Inflammatory macrophage treated with lipopolysaccharide for 4 hours (primary cell): ENCODE measurements around the gene ZNF575.
"Not testable (repeated sequence)": the region's sequence is repeated elsewhere in the genome, so short reads cannot be mapped to it uniquely, and the experiment has no call there.

Source experiments
- DNase-seq: peaks from one replicate; pipeline ENCODE4 v3.0.0-alpha.2; 2020

ZNF575 gene

DNA sequence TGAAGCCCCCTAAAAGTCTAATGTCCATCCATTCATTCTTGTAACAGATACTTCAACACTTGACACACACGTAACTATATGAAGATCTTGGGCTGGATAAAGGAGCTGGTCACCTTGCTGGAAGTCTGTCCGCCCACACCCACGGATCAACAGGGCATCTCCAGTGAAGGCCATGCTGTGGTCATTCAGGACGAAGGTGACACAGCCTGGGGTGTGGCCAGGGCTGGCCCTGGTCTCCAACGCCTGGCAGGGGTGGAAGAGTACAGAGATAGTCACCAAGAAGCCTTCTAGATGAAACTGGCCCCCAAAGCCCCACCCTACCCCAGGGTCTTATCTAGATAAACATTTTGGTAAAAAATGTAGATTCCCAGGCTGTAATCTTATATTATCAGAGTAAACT is 21.7 kb upstream of the ZNF575 start:
- DNase-seq: no peak

- not testable (repeated sequence) for DNase-seq
Measured at GRCh38 chr19:43512399-43512798, 20.6 kb upstream of the ZNF575 start.

DNA sequence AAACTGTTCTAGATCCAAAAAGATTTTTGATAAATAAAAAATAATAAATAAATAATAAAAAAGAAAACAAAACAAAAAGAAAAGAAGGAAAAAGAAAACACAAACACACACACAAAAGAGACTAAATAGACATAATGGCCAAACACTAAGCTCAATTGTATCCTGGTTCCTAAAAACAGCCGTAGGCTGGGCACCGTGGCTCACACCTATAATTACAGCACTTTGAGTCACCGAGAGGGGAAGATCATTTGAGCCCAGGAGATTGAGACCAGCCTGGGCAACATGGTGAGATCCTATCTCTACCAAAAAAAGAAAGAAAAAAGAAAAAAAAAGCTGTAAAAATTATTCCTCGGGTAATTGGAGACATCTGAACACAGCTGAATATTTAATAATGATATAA is 14.9 kb upstream of the ZNF575 start:
- DNase-seq: no peak

DNA sequence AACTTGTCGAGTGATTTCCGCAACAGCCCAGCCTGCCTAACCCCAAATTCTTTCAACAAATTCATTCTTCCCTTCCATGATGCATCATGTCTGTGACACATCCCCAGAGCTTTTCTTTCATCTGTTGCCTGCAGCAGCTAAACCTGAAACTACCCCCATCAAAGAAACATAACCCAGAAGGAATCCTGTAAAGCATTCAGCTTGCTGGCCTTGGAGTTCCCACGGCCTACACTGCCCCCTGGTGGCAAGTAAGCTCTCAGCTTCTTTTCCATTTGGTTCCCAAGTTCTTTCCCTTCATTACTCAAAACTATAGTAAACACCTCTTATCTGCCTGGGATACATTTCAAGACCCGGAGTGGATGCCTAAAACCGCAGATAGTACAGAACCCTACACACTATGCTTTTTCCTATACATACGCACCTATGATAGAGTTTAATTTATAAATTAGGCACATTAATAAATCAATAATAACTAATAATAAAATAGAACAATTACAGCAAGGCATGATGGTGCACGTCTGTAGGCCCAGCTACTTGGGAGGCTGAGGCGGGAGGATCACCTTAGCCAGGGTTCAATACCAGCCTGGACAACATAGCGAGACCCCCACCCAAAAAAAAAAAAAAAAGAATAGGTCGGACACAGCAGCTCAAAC is 13.4 kb upstream of the ZNF575 start:
- peak; percentile 74 for DNase-seq

GRCh38 chr19:43522929-43523328 is 10.1 kb upstream of the ZNF575 start:
- no peak for DNase-seq

GRCh38 chr19:43523696-43524095 is 9.3 kb upstream of the ZNF575 start:
- DNase-seq: not testable (repeated sequence)

GRCh38 chr19:43524922-43525835 is 7.8 kb upstream of the ZNF575 start:
- peak; percentile 69 for DNase-seq

DNA sequence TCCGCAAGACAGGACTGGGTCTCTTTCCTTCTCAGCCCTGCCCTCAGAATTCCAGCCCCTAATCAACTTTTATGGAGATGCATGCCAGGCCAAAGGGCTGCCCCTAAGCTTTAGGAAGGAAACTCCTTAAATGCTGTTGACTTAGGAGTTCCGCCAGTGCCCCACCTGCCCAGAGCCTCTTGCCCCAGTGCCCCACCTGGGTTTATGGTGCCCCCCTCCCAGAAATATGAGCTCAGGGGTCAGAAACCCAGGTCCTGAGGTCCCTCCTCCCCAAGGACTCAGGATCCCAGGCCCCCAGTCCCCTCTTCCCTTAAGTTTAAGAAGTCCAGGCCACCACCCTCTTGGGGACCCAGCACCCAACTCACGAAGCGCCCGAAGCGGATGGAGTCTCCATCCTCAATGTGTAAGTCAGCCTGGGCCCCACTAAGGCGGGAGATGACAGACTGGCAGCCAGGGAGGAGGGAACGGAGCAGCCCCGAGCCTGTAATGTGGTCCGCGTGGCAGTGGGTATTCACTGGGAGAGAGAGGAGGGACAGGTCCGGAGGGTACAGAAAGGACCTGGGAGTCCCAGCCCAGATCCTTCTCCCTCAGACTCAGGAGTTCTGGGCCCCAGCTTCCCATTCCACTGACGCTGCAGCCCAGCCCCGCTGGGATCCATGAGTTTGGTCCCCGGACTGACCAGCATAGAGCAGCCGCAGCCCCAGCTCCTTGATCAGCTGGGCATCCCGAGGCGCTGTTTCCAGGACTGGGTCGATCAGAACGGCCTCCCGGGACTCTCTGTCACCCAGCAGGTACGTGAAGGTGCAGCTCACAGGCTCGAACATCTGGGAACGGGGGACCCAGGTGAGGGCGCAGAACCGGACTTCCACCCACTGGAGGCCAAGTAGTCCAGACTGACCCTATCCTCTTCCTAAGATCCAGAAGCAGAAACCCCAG is 6.9 kb upstream of the ZNF575 start:
- DNase-seq: peak; percentile 28

- DNase-seq: peak; percentile 76
Measured at GRCh38 chr19:43526884-43527859, 5.8 kb upstream of the ZNF575 start, which contains the start of gene ETHE1. TSS of gene ETHE1 (minus strand) at chr19:43527201. CDS start at chr19:43527177, 24 bp downstream.

- peak; percentile 31 for DNase-seq
Measured at GRCh38 chr19:43527860-43528622, 4.9 kb upstream of the ZNF575 start.

GRCh38 chr19:43532571-43532961 is 422 bp upstream of the ZNF575 start:
- DNase-seq: no peak

DNA sequence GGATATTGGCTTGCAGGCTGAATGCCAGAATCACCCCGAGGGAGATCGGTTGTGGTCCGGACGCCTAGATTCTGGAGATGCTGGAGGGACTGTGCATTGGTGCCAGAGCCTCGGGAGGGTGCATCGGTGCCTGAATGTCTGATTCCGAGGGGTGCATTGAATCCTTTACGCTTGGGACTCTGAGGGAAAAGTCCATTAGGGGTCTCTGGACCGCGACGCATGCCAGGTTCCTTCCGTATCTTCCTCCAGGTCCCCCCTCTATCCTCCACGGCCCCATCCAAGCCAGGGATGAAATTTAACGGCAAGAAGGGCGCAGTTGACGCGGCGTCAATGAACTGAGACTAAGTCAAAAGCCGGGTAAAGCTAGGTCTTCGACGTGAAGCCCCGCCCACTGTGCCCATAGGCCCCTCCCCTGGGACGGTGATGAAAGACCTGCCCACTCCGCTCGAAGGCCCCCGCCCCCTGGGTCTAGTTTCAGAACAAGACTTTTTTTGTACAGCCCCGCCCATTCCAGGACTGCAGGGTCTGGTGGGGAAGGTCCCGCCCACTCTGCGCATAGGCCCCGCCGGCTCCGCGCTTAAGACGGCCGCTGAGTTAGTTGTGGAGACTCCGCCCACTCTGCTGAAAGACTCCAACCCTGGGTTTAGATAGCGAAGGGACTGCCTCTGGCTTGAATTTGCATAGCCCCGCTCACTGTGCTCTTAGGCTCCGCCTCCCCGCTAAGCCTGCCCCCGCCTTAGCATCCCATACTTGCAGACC is 737 bp downstream of the ZNF575 start:
- peak; percentile 99 for DNase-seq

DNA sequence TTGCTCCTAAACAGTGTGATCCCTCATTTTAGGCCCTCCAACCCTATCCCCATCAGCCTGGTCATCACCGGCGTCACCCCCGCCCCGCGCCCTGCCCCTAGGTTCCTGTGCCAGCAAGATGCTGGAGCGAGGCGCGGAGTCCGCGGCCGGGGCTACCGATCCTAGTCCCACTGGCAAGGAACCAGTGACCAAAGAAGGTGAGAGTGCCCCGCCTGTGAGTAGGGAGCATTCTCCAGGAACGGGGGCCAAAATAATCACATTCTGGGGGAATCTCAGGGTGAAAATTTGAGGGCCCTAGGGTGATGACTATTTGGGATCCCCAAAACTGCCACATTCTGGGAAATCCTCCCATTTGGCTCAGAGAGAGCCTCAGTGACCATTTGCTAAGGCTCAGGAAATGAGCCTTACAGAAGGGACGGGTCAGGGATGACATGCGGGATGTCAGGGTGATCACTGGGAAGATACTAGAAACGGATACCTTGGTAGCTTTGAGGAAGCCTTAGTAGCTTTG is 1.4 kb downstream of the ZNF575 start:
- DNase-seq: no peak

DNA sequence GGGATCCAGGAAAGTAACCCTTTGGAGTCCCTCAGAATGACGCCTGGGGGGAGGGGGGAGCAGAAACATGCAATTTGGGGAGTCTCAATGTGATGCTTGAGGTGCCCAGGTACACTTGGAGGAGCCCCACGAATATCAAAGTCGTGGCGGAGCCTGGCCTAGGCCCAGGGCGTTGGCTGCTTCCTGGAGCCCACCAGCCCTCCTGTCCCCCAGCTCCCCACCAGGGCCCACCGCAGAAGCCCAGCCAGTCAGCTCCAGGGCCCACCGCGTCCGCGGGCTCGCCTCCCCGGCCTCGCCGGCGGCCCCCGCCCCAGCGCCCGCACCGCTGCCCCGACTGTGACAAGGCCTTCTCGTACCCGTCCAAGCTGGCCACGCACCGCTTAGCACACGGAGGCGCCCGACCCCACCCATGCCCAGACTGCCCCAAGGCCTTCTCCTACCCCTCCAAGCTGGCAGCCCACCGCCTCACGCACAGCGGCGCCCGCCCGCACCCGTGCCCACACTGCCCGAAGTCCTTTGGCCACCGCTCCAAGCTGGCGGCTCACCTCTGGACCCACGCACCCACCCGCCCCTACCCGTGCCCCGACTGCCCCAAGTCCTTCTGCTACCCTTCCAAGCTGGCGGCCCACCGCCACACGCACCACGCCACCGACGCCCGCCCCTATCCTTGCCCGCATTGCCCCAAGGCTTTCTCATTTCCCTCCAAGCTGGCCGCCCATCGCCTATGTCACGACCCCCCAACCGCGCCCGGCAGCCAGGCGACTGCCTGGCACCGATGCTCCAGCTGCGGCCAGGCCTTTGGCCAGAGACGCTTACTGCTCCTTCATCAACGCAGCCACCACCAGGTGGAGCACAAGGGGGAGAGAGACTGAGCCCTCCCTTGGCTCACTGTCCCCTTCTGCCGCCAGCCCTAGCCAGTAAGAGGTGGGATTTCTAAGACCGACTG is 2.1 kb downstream of the ZNF575 start:
- peak; percentile 37 for DNase-seq

DNA sequence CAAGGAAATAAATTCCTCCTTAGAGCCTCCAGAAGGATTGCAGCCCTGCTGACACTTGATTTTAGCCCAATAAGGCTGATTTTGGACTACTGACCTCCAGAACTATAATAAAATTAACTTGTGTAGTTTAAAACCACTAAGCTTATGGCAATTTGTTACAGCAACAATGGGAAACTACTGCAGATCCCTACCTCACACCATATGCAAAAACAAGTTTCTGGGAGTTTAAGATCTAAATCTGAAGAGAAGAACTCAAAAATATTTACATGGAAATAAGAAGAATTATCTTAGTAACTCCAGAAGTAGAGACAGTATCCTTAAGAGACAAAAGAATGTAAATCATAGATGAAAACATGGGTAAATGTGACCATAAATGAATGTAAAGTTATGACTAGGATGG is 5.9 kb downstream of the ZNF575 start:
- DNase-seq: no peak

DNA sequence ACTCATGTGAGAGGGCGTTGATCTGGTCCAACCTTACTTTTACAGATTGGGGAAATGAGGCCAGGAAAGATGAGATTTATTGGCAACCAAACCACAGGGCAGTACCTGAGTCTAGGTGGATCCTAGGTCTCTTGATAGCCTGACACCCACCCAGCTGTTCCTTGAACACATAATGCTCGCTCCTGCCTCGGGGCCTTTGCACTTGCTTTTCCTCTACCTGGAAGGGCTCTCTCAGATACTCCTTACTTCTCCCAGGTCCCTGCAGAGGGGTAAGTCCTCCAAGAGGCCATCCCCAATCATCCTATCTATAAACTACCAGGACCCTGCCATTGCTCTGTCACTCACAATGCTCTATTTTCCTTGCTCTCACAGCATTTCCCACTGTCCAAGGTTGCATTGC is 7.4 kb downstream of the ZNF575 start:
- no peak for DNase-seq

DNA sequence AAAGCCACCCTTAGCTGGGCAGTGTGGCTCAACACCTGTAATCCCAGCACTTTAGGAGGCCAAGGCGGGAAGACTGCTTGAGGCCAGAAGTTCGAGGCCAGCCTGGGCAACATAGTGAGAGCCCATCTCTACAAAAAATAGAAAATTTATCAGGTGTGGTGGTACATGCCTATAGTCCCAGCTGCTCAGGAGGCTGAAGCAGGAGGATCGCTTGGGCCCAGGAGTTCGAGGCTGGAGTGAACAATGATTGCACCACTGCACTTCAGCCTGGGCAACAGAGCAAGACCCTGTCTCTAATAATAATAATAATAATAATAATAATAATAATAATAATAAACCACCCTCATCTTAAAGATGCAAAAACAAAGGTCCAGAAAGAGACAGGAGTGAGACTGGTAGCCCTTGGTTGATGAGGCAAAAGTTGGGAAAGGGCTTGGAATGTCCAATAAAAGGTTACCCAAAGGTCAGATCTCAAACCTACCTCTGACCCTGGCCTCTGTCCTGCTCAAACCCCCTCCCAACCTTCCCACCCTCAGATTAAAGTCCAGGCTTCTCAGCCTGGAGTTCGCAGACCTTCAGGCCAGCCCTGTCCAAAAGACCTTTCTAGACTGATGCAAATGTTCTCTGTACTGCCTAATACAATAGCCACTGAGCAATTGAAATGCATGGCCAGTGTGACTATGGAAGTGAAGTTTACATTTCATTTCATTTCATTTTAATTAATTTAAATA is 9.1 kb downstream of the ZNF575 start:
- no peak for DNase-seq

- no peak for DNase-seq
Measured at GRCh38 chr19:43544077-43544476, 11.1 kb downstream of the ZNF575 start.
